WERI-Rb-1 (cell line): ENCODE data around the gene ST8SIA4.
A peak's percentile ranks its signal among the peaks of the same experiment; 100 is the strongest.

Experiments used
- DNase-seq: peaks from one replicate; pipeline ENCODE4 v3.0.0-alpha.2; 2020
- H3K27ac ChIP-seq: fragments of 250-450 bp; sonication (Bioruptor Pico); 2 replicates; pipeline ENCODE4 v1.5.1; 2020; ENCODE audit warnings: mild to moderate bottlenecking, moderate library complexity
- H3K27me3 ChIP-seq: fragments of 250-450 bp; sonication (Bioruptor Pico); 2 replicates; pipeline ENCODE4 v1.5.1; 2021; ENCODE audit warnings: mild to moderate bottlenecking, low read depth, moderate library complexity; ENCODE audit not compliant: insufficient read depth, severe bottlenecking
- H3K36me3 ChIP-seq: fragments of 250-450 bp; sonication (Bioruptor Pico); 2 replicates; pipeline ENCODE4 v1.5.1; 2020; ENCODE audit warnings: mild to moderate bottlenecking, moderate library complexity
- H3K4me3 ChIP-seq: 2 replicates; pipeline ENCODE4 v1.5.1; 2011; ENCODE audit warnings: low read depth, mild to moderate bottlenecking, control low read depth, low read length
- H3K9me3 ChIP-seq: fragments of 250-450 bp; sonication (Bioruptor Pico); 2 replicates; pipeline ENCODE4 v1.5.1; 2021; ENCODE audit warnings: mild to moderate bottlenecking, moderate library complexity; ENCODE audit not compliant: severe bottlenecking
- CTCF ChIP-seq: IDR thresholded peaks from 2 replicates; pipeline ENCODE4 v1.5.1; 2011; ENCODE audit warnings: low read depth, mild to moderate bottlenecking, control low read depth, inconsistent platforms, low read length

The ST8SIA4 gene, protein sequence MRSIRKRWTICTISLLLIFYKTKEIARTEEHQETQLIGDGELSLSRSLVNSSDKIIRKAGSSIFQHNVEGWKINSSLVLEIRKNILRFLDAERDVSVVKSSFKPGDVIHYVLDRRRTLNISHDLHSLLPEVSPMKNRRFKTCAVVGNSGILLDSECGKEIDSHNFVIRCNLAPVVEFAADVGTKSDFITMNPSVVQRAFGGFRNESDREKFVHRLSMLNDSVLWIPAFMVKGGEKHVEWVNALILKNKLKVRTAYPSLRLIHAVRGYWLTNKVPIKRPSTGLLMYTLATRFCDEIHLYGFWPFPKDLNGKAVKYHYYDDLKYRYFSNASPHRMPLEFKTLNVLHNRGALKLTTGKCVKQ

GRCh38 chr5:100903039-100903887 is at the start of gene ST8SIA4:
ST8SIA4 (minus strand) TSS chr5:100903282; CDS start chr5:100902955, 327 bp downstream.
- no peak for TF ChIP-seq CTCF
- no peaks in the 10 kb centered on the region for H3K27me3 ChIP-seq
- no peak within 1 kb of the TSS for H3K27ac ChIP-seq
- H3K9me3 ChIP-seq = no peaks in the 10 kb centered on the region
- peak; percentile 90 for DNase-seq
- peak within 1 kb of the TSS; percentile 84 for H3K4me3 ChIP-seq
- no peaks in the 10 kb centered on the region for H3K36me3 ChIP-seq

GRCh38 chr5:100950985-100951384 is 47.9 kb upstream of the ST8SIA4 start:
- Histone ChIP-seq H3K27me3 (no peaks in the 10 kb centered on the region), H3K9me3 (no peaks in the 10 kb centered on the region), H3K36me3 (no peaks in the 10 kb centered on the region), H3K4me3 (no peak overlapping the region), H3K27ac (no peak overlapping the region)
- DNase-seq = no peak
- no peak for TF ChIP-seq CTCF

- no peak for TF ChIP-seq CTCF
- no peak for DNase-seq
- Histone ChIP-seq H3K4me3 (no peak overlapping the region), H3K36me3 (no peaks in the 10 kb centered on the region), H3K27me3 (no peaks in the 10 kb centered on the region), H3K27ac (no peak overlapping the region), H3K9me3 (no peaks in the 10 kb centered on the region)
Observed at GRCh38 chr5:100913298-100913697, 10.2 kb upstream of the ST8SIA4 start.

GRCh38 chr5:100909034-100909433 is 6.0 kb upstream of the ST8SIA4 start:
- Histone ChIP-seq H3K4me3 (no peak overlapping the region), H3K36me3 (no peaks in the 10 kb centered on the region), H3K27me3 (no peaks in the 10 kb centered on the region), H3K9me3 (no peaks in the 10 kb centered on the region), H3K27ac (no peak overlapping the region)
- TF ChIP-seq CTCF = no peak
- DNase-seq = no peak

- Histone ChIP-seq H3K4me3 (no peak overlapping the region), H3K9me3 (no peaks in the 10 kb centered on the region), H3K36me3 (no peaks in the 10 kb centered on the region), H3K27me3 (no peaks in the 10 kb centered on the region), H3K27ac (no peak overlapping the region)
- no peak for TF ChIP-seq CTCF
- DNase-seq = no peak
Observed at GRCh38 chr5:100905259-100905914, 2.3 kb upstream of the ST8SIA4 start.
